NCI-H774 (cell line): ENCODE results near the gene IL22RA1.

Source experiments
- DNase-seq: peaks from one replicate; lab custom pipeline; 2025; lab: John Stamatoyannopoulos, UW

The IL22RA1 gene

GRCh38 chr1:24096009-24096738 lies 46.8 kb downstream of the IL22RA1 start:
- DNase-seq = no peak

- DNase-seq = no peak
These were observed 47.6 kb downstream of the IL22RA1 start for GRCh38 chr1:24095140-24095859.

GRCh38 chr1:24094554-24094953 lies 48.4 kb downstream of the IL22RA1 start:
- DNase-seq = no peak

- DNase-seq = no peak
These were observed 49.2 kb downstream of the IL22RA1 start for GRCh38 chr1:24093732-24094131.

- no peak for DNase-seq
These were observed 50.0 kb downstream of the IL22RA1 start for GRCh38 chr1:24092979-24093378.

- no peak for DNase-seq
These were observed 50.9 kb downstream of the IL22RA1 start for GRCh38 chr1:24091971-24092482.

GRCh38 chr1:24090736-24091135 lies 52.2 kb downstream of the IL22RA1 start:
- DNase-seq = no peak

- no peak for DNase-seq
These were observed 53.0 kb downstream of the IL22RA1 start for GRCh38 chr1:24089743-24090555.

GRCh38 chr1:24089027-24089742 lies 53.8 kb downstream of the IL22RA1 start:
- DNase-seq = no peak

- no peak for DNase-seq
These were observed 56.5 kb downstream of the IL22RA1 start for GRCh38 chr1:24086466-24086865.

GRCh38 chr1:24085546-24085945 lies 57.4 kb downstream of the IL22RA1 start:
- DNase-seq = no peak

GRCh38 chr1:24085007-24085406 lies 57.9 kb downstream of the IL22RA1 start:
- DNase-seq = no peak

- DNase-seq = no peak
These were observed 58.9 kb downstream of the IL22RA1 start for GRCh38 chr1:24084050-24084449.

GRCh38 chr1:24082372-24082771 lies 60.6 kb downstream of the IL22RA1 start:
- no peak for DNase-seq

GRCh38 chr1:24081190-24081589 lies 61.8 kb downstream of the IL22RA1 start:
- no peak for DNase-seq

GRCh38 chr1:24080131-24080530 lies 62.8 kb downstream of the IL22RA1 start:
- no peak for DNase-seq

GRCh38 chr1:24077278-24077978 lies 65.5 kb downstream of the IL22RA1 start:
- DNase-seq = no peak

- no peak for DNase-seq
These were observed 67.0 kb downstream of the IL22RA1 start for GRCh38 chr1:24075946-24076345.

- no peak for DNase-seq
These were observed 67.4 kb downstream of the IL22RA1 start for GRCh38 chr1:24075590-24075854.

GRCh38 chr1:24074817-24075589 lies 67.9 kb downstream of the IL22RA1 start:
- no peak for DNase-seq

- DNase-seq = no peak
These were observed 68.7 kb downstream of the IL22RA1 start for GRCh38 chr1:24074196-24074595.
